Thyroid gland (tissue), 4 donors: Measurements from ENCODE around the gene TRAPPC2L. TPM values are rescaled to one million over a fixed set of nuclear protein-coding genes. Genes with fewer than 3 reads are reported as not detected.
A peak's percentile ranks its signal among the peaks of the same experiment; 100 is the strongest.

Experiments
- DNase-seq, 2 donors: peaks; one replicate each; pipeline ENCODE4 v3.0.0-alpha.2; 2019
- H3K27ac ChIP-seq, 3 donors: fragments of 200-600 bp; sonication (generic); 1 replicate in 2 of 3; 2 replicates in 1 of 3; pipeline ENCODE4 v1.5.1; 2016 to 2019; ENCODE audit warnings: mild to moderate bottlenecking in 1 of 3, moderate library complexity in 1 of 3
- H3K27me3 ChIP-seq: fragments of 200-600 bp; sonication (generic); one replicate; pipeline ENCODE4 v1.5.1; 2019
- H3K36me3 ChIP-seq, 2 donors: fragments of 200-600 bp; sonication (generic); one replicate each; pipeline ENCODE4 v1.5.1; 2016 to 2019
- H3K4me1 ChIP-seq, 2 donors: fragments of 200-600 bp; sonication (generic); one replicate each; pipeline ENCODE4 v1.5.1; 2017 to 2019
- H3K4me3 ChIP-seq, 3 donors: fragments of 200-600 bp; sonication (generic); replicated peaks in 1 of 3; 1 replicate in 2 of 3; 2 replicates in 1 of 3; pipeline ENCODE4 v1.5.1; 2016; ENCODE audit warnings: mild to moderate bottlenecking in 1 of 3
- H3K9me3 ChIP-seq: fragments of 200-600 bp; sonication (generic); one replicate; pipeline ENCODE4 v1.5.1; 2017
- POLR2A ChIP-seq, 2 donors: fragments of 450-650 bp; IDR thresholded peaks; one replicate each; pipeline ENCODE4 v1.6.1; 2017; ENCODE audit warnings: antibody characterized with exemption in 2 of 2, mild to moderate bottlenecking in 2 of 2, moderate library complexity in 1 of 2
- WGBS, 2 donors: methylation state at CpG; one replicate each; pipeline ENCODE4 v1.1.5; 2017; 5-methylcytosine and 5-hydroxymethylcytosine counted together
- intact Hi-C: fragments of 100-400 bp; cut with DNase I; formaldehyde crosslinking; loops from one replicate; pipeline ENCODE4 v1.15.1; 2023
- total RNA-seq, 4 donors: library from RNA; depleted of rRNA; stranded (reverse); fragments of >200 nt; gene quantifications; one replicate each; pipeline ENCODE4 v1.2.3, GENCODE V29; 2016
- TF ChIP-seq, protein P1 (sequence below), 6 experiments: fragments of 200-600 bp in 3 of 6; fragments of 450-650 bp in 3 of 6; sonication (generic) in 3 of 6; IDR thresholded peaks; one replicate each; pipeline ENCODE4 v1.5.1; 2016 to 2019; ENCODE audit warnings: antibody characterized with exemption in 6 of 6, mild to moderate bottlenecking in 2 of 6, inconsistent platforms in 1 of 6, moderate library complexity in 1 of 6

Gene TRAPPC2L
- total RNA-seq, 4 donors from 2014 or later, result 18.9 to 50.4 (median 43.8) TPM

DNA sequence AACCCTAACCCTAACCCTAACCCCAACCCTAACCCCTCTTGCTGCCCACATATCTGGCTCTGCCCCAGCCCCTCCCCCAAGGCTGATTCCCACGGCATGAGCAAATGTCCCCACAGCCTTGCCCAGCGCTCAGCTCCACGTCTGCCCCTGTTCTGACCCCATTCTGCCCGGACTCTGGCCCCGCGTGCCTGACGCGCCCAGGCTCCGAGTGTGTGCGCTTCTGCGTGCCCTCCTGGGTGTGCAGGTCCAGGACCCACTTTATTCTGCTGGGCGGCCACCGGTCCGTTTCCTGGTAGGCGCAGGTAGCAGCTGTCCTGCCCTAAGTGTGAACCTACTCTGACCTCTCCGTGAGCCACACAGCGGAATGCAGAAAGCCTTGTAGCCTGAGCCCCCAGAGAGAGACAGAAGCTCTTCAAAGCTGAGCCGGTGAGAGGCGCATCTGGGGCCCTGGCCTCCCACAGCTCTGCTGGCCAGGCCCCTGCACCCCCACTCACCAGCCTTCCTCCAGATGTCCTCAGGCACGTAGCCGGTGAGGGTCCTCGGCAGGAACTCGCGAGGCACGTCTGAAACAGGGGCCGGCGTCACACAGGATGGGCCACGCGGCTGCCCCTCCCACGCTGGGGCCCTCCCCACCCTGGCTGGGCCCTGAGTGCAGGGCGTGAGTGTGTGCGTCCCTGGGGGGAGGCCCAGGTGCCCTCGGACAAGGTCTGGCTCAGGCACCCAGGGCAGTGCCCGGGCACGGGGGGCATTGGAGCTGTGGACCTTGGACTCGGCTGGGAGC lies 23.5 kb downstream of the TRAPPC2L start:
- H3K36me3 ChIP-seq, result no peaks in the 10 kb centered on the region
- intact Hi-C loops, result no loop called here

DNA sequence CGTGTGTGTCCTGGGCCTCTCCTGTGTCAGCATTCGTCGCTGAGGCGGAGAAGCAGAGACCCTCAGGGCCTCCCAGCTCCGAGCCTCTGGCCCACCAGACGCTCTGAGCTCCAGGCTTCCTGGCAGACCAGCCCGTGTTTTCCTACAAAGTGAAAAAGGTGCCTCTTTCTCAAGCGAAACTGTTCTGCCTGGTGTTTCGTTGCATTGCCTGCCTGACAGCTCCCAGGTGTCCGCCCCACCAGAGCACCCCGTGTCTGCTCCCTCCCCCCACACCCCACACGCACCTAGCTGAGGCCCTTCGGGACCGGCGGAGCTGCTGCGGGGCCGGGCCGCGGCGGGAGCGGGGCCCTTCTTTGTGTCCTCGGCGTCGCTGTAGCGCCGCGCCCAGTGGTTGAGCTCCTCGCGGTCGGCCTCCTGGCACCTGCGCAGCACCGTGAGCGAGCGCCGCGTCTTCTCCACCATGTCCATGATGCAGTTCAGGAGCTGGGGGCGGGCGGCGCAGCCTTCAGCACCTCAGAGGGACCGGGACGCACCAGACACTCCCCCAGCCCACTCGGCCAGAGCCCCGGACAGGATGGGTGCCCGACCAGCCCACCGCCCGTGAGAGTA lies 24.2 kb downstream of the TRAPPC2L start:
- Histone ChIP-seq H3K27ac (no peak overlapping the region), H3K27me3 (no peaks in the 10 kb centered on the region), H3K4me1 (peaks cover 6 to 8% of the 10 kb centered on the region in 2 donors), H3K9me3 (no peaks in the 10 kb centered on the region), H3K36me3 (no peaks in the 10 kb centered on the region), H3K4me3 (no peak overlapping the region)
- peak in 1 of 2 donors; percentile 7 for DNase-seq
- 53 to 62% methylated on average over 6 to 21 of the region's 46 CpGs for WGBS, 2 donors
- TF ChIP-seq, protein P1, sequence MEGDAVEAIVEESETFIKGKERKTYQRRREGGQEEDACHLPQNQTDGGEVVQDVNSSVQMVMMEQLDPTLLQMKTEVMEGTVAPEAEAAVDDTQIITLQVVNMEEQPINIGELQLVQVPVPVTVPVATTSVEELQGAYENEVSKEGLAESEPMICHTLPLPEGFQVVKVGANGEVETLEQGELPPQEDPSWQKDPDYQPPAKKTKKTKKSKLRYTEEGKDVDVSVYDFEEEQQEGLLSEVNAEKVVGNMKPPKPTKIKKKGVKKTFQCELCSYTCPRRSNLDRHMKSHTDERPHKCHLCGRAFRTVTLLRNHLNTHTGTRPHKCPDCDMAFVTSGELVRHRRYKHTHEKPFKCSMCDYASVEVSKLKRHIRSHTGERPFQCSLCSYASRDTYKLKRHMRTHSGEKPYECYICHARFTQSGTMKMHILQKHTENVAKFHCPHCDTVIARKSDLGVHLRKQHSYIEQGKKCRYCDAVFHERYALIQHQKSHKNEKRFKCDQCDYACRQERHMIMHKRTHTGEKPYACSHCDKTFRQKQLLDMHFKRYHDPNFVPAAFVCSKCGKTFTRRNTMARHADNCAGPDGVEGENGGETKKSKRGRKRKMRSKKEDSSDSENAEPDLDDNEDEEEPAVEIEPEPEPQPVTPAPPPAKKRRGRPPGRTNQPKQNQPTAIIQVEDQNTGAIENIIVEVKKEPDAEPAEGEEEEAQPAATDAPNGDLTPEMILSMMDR (IDR thresholded peaks at IDR 0.05), result no peak
- TF ChIP-seq POLR2A (IDR thresholded peaks at IDR 0.05), result no peak
- intact Hi-C loops, result no loop called here

More for the DNA sequence above, 23.5 kb downstream of the TRAPPC2L start:
- H3K9me3 ChIP-seq, result no peaks in the 10 kb centered on the region
- peaks cover 0 to 1% of the 10 kb centered on the region in 2 donors for H3K4me1 ChIP-seq
- TF ChIP-seq, protein P1 (IDR thresholded peaks at IDR 0.05), result no peak
- TF ChIP-seq POLR2A (IDR thresholded peaks at IDR 0.05), result no peak
- no peak overlapping the region for H3K27ac ChIP-seq
- 78 to 93% methylated on average over 12 to 35 of the region's 36 CpGs for whole genome bisulfite sequencing, 2 donors
- H3K4me3 ChIP-seq, result no peak overlapping the region
- DNase-seq, result no peak
- H3K27me3 ChIP-seq, result no peaks in the 10 kb centered on the region

DNA sequence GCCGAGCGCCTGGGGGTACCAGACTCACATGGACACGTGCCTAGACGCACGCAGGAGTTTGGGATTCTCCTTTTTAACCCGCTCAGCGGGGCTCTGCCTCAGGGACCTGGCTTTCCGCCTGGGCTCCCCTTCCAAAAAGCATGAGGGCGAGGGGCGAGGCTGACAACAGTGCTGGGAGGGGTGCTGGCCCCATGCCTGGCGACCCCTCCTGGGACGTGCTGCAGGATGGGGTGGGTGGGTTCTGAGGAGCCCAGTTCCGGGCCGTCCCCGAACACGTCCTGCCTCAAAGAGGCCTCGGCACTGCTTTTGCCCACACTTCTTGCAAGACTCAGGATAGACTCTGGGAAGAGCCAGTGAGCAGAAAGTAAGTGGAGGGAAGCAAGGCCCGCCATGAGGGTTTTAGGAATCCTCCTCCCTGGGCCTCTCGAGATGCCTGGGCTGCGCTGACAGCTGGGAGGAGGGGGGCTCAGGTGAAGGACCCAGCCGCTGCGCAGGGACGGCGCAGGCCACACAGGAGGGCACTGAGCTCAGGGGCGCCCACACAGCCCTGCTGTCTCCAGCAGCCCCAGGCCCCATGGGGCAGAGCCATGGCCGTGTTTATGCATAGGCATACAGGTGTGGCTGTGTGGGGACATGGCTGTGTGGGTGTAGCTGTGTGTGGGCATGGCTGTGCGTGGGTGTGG lies 24.9 kb downstream of the TRAPPC2L start:
- Histone ChIP-seq H3K4me3 (no peak overlapping the region), H3K9me3 (no peaks in the 10 kb centered on the region), H3K4me1 (peaks cover 10 to 15% of the 10 kb centered on the region in 2 donors), H3K27me3 (no peaks in the 10 kb centered on the region), H3K36me3 (no peaks in the 10 kb centered on the region), H3K27ac (no peak overlapping the region)
- intact Hi-C loops, result no loop called here
- 76 to 83% methylated on average over 21 to 23 of the region's 27 CpGs for WGBS, 2 donors
- no peak for TF ChIP-seq POLR2A (IDR thresholded peaks at IDR 0.05)
- TF ChIP-seq, protein P1 (IDR thresholded peaks at IDR 0.05), result no peak
- DNase-seq, result no peak

DNA sequence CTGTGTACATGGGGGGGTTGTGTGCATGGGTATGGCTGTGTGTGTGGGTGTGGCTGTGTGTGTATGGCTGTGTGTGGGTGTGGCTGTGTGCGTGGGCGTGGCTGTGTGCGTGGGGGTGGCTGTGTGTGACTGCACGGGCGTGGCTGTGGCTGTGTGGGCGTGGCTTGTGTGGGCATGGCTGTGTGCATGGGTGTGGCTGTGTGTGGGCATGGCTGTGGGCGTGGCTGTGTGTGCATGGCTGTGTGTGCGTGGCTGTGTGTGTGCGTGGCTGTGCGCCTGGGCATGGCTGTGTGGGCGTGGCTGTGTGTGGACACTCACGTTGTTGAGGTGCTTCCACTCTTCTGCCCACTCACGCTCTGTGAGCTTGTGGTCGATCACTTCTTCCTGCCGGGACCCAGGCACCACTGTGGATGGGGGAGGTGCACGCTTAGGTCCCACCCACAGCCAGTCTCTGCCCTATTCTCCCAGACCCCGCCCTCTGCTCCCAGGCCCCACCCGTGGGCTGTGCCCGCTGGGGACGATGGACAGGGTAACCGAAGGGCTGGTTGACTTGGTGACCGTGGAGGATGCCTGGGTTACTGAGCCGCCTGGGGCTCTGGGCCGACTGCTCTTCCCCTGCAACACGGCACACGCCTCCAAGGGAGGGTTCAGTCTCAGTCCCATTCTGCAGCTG lies 25.6 kb downstream of the TRAPPC2L start:
- 89 to 93% methylated on average over 24 to 25 of the region's 26 CpGs for WGBS, 2 donors
- intact Hi-C loops, result no loop called here
- Histone ChIP-seq H3K27me3 (no peaks in the 10 kb centered on the region), H3K4me3 (no peak overlapping the region), H3K4me1 (peaks cover 14 to 22% of the 10 kb centered on the region in 2 donors), H3K9me3 (no peaks in the 10 kb centered on the region), H3K27ac (no peak overlapping the region), H3K36me3 (no peaks in the 10 kb centered on the region)
- TF ChIP-seq POLR2A (IDR thresholded peaks at IDR 0.05), result no peak
- TF ChIP-seq, protein P1 (IDR thresholded peaks at IDR 0.05), result no peak
- DNase-seq, result no peak
